PC-9 (cell line): ENCODE measurements around the gene MTREX.

Experiments
- CTCF ChIP-seq: fragments of 200-600 bp; sonication (generic); conservative IDR thresholded peaks from 2 replicates; pipeline ENCODE4 v1.6.1; 2017; ENCODE audit warnings: mixed run types, antibody characterized with exemption, mild to moderate bottlenecking, moderate library complexity
- EZH2 ChIP-seq: fragments of 200-600 bp; sonication (generic); IDR thresholded peaks from 2 replicates; pipeline ENCODE4 v1.8.0; 2017; ENCODE audit warnings: antibody characterized with exemption, low read depth

GRCh38 chr5:55456216-55456895 is 148.6 kb downstream of the MTREX start:
- TF ChIP-seq CTCF (no peak), EZH2 (no peak)
